Pancreas (tissue), 10 donors: Measurements from ENCODE around the gene SUCLG2. TPM values are rescaled to one million over a fixed set of nuclear protein-coding genes. Genes with fewer than 3 reads are reported as not detected.

Experiments used
- ATAC-seq, 4 donors: fragments of 200-7000 bp; cut with Tn5 transposase; one replicate each; pipeline versions ENCODE4 v1.8.0 to v1.9.1; 2020; ENCODE audit warnings: mild to moderate bottlenecking in 4 of 4, moderate library complexity in 4 of 4
- DNase-seq, 6 donors: peaks; one replicate each; pipeline ENCODE4 v3.0.0-alpha.2; 2020
- FAIRE-seq: peaks from 2 replicates; lab custom pipeline; 2012; peaks lifted over from hg19 to GRCh38; lab: Jason Lieb, UNC
- H3K27ac ChIP-seq, 4 donors: fragments of 200-600 bp; sonication (generic); 1 replicate in 3 of 4; 2 replicates in 1 of 4; pipeline versions ENCODE4 v1.5.0 to v1.8.0; 2020
- H3K27me3 ChIP-seq, 4 donors: fragments of 200-600 bp; one replicate each; pipeline ENCODE4 v1.8.0; 2021
- H3K36me3 ChIP-seq, 3 donors: fragments of 200-600 bp; sonication (generic) in 1 of 3; one replicate each; pipeline versions ENCODE4 v1.5.0 to v1.8.0; 2020 to 2021
- H3K4me1 ChIP-seq, 3 donors: fragments of 200-600 bp; one replicate each; pipeline ENCODE4 v1.8.0; 2021
- H3K4me3 ChIP-seq, 4 donors: fragments of 200-600 bp; sonication (generic) in 2 of 4; one replicate each; pipeline versions ENCODE4 v1.5.0 to v1.8.0; 2020 to 2021
- H3K9me3 ChIP-seq, 4 donors: fragments of 200-600 bp; one replicate each; pipeline ENCODE4 v1.8.0; 2021
- WGBS, 2 donors: extraction: QIAGEN DNeasy Blood & Tissue Kit; methylation state at CpG; one replicate each; pipeline ENCODE4 v1.1.7; 2013; 5-methylcytosine and 5-hydroxymethylcytosine counted together
- intact Hi-C, 3 donors: fragments of 100-400 bp; cut with DNase I; formaldehyde crosslinking; loops; one replicate each; pipeline versions ENCODE4 v1.11.1 to v1.14.2; 2022
- polyA plus RNA-seq, 2 donors: library from polyadenylated mRNA; stranded (reverse); fragments of 200-250 nt; gene quantifications; one replicate each; pipeline ENCODE4 v1.2.3, GENCODE V29; 2013
- total RNA-seq, 6 donors: library from RNA; stranded (reverse); fragmentation: NEBNext Ultra II Directional in 4 of 6; extraction: Animal tissue kit (Norgen Biotek cat#: 25700) in 4 of 6; gene quantifications; one replicate each; pipeline versions ENCODE4 v1.2.1 to v1.2.4, GENCODE V29; 2021 to 2023
- TF ChIP-seq, protein P1 (sequence below), 4 donors: fragments of 200-600 bp; sonication (generic) in 3 of 4; IDR thresholded peaks; one replicate each; pipeline versions ENCODE4 v1.5.0 to v1.8.0; 2021; ENCODE audit warnings: antibody characterized with exemption in 4 of 4
- donor health status: healthy with polysubstance abuse.
- donor health status: DM: no; HTN: no; CAD: no; lungs with moderate emphysema.
- donor health status: DM: no; HTN: no; CAD: no.
- donor health status: control.
- donor health status: control.
- donor health status: Bipolar disorder and iron deficiency.
- donor health status: DM: yes; HTN: yes; CAD: no.
- donor health status: DM: no; HTN: no; CAD: no.
- donor health status: DM: no; HTN: no; CAD: no.
- donor health status: DM: yes; HTN: yes; CAD: no.

Gene SUCLG2
- total and polyA plus RNA-seq, 8 donors: 16.4 to 34.4 (median 28.9) TPM

DNA sequence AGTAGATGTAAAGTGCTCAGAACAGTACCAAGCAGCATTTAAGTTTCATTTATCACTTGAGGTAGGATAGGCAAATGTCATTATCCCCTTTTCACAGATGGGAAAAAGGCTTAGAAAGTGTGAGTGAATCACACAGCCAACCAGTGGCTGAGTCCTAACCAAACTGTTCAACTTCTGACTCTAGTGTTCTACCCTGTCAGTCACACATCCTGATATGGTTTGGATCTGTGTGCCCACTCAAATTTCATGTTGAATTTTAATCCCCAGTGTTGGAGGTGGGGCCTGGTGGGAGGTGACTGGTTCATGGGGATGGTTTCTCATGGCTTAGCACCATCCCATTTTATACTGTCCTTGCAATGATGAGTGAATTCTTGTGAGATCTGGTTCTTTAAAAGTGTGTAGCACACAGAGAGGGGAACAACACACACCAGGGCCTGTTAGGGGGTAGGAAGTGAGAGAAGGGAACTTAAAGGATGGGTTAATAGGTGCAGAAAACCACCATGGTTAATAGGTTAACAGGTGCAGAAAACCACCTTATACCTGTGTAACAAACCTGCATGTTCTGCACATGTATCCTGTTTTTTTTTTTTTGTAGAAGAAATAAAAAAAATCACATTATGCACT, 304.7 kb downstream of the SUCLG2 start:
- Histone ChIP-seq H3K36me3 (no peaks in the 10 kb centered on the region), H3K9me3 (no peaks in the 10 kb centered on the region), H3K4me3 (no peak overlapping the region), H3K27ac (no peak overlapping the region), H3K4me1 (no peaks in the 10 kb centered on the region), H3K27me3 (no peaks in the 10 kb centered on the region)
- no peak for FAIRE-seq
- ATAC-seq: no peak
- no peak for DNase-seq
- intact Hi-C loops: no loop called here
- TF ChIP-seq, protein P1, sequence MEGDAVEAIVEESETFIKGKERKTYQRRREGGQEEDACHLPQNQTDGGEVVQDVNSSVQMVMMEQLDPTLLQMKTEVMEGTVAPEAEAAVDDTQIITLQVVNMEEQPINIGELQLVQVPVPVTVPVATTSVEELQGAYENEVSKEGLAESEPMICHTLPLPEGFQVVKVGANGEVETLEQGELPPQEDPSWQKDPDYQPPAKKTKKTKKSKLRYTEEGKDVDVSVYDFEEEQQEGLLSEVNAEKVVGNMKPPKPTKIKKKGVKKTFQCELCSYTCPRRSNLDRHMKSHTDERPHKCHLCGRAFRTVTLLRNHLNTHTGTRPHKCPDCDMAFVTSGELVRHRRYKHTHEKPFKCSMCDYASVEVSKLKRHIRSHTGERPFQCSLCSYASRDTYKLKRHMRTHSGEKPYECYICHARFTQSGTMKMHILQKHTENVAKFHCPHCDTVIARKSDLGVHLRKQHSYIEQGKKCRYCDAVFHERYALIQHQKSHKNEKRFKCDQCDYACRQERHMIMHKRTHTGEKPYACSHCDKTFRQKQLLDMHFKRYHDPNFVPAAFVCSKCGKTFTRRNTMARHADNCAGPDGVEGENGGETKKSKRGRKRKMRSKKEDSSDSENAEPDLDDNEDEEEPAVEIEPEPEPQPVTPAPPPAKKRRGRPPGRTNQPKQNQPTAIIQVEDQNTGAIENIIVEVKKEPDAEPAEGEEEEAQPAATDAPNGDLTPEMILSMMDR (IDR thresholded peaks at IDR 0.05): no peak

DNA sequence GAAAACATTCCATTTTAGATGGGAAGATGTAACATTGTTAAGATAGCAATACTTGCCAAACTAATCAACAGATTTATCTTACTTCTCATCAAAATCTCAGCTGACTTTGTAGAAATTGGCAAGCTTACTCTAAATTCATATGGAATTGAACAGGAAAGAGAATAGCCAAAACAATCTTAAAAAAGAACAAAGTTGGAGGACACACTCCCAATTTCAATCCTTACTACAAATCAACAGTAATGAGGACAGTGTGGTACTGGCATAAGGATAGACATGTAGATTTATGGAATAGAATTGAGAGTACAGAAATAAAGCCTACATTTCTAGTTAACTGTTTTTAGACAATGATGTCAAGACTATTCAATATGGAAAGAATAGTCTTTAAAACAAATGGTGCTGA, 308.3 kb downstream of the SUCLG2 start:
- intact Hi-C loops: no loop called here
- no peaks in the 10 kb centered on the region for H3K27me3 ChIP-seq
- H3K36me3 ChIP-seq: no peaks in the 10 kb centered on the region
- TF ChIP-seq, protein P1 (IDR thresholded peaks at IDR 0.05): no peak
- no peaks in the 10 kb centered on the region for H3K4me1 ChIP-seq
- DNase-seq: no peak
- no peak overlapping the region for H3K4me3 ChIP-seq
- H3K27ac ChIP-seq: no peak overlapping the region
- FAIRE-seq: no peak
- ATAC-seq: no peak
- no peaks in the 10 kb centered on the region for H3K9me3 ChIP-seq

DNA sequence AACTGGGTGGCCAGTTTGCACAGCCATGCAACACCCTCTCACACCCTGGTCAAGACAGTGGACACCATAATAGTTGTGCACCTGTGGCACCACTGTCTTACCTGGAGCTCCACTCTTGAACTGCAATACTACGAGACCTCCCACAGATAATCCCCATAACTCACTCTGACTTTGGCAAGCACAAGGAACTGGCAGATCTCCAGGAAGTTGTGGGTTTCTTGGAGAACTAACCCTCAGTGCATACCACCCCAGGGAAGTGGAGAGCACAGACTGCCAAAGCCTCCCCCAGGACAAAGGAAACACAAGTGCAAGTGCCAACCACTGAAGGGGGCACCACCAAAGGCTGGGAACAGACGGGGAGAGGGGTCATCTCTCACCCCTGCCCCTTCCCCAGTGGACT, 318.6 kb downstream of the SUCLG2 start:
- TF ChIP-seq, protein P1 (IDR thresholded peaks at IDR 0.05): no peak
- no peaks in the 10 kb centered on the region for H3K4me1 ChIP-seq
- no peak overlapping the region for H3K4me3 ChIP-seq
- DNase-seq (no peak), FAIRE-seq (no peak), ATAC-seq (no peak)
- WGBS, 2 donors: 9 to 22% methylated on average over 2 of the region's 2 CpGs
- H3K9me3 ChIP-seq: no peaks in the 10 kb centered on the region
- intact Hi-C loops: no loop called here
- no peaks in the 10 kb centered on the region for H3K27me3 ChIP-seq
- no peaks in the 10 kb centered on the region for H3K36me3 ChIP-seq
- no peak overlapping the region for H3K27ac ChIP-seq

DNA sequence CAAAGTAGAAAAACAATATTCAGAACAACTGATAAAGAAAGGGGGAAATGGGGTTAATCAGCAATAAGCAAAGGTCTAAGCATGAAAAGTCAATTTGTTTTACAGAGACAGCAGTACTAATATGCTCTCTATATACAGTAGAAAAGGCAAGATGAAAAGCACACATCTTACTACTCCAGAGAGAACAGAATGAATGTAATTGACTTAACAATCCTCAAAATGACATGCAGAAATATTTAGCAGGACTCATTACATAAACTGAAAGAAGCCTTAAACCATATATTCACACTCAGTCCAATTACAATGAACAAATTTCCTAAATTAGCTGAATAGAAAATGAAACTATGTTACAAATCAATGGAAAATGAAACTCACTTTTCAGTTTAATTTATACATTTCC, 319.8 kb downstream of the SUCLG2 start:
- no peak for FAIRE-seq
- Histone ChIP-seq H3K4me3 (no peak overlapping the region), H3K9me3 (no peaks in the 10 kb centered on the region), H3K36me3 (no peaks in the 10 kb centered on the region), H3K27ac (no peak overlapping the region), H3K27me3 (no peaks in the 10 kb centered on the region), H3K4me1 (no peaks in the 10 kb centered on the region)
- ATAC-seq: no peak
- DNase-seq: no peak
- intact Hi-C loops: no loop called here
- TF ChIP-seq, protein P1 (IDR thresholded peaks at IDR 0.05): no peak

DNA sequence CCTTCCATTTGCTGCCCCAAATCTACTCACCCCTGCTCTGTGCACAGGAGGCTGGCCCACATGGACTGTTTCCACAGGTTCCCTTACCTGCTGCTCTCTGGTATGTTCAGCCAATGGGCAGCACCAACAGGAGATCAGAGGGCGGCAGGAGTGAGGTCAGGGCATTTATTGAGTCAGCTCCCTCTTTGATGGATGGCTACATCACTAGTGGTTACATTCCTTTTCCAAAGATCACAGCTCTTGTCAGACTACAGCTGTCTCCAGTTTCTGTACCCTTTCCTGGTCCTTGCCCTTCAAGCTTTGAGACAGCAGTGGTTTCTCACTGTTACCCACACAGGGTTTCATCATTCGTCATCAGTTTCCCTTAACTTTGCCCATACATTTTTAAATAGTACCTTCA, 325.1 kb downstream of the SUCLG2 start:
- H3K9me3 ChIP-seq: no peaks in the 10 kb centered on the region
- H3K4me1 ChIP-seq: no peaks in the 10 kb centered on the region
- H3K27me3 ChIP-seq: no peaks in the 10 kb centered on the region
- no peaks in the 10 kb centered on the region for H3K36me3 ChIP-seq
- no peak for FAIRE-seq
- TF ChIP-seq, protein P1 (IDR thresholded peaks at IDR 0.05): no peak
- 74 to 83% methylated on average over 2 of the region's 2 CpGs for WGBS, 2 donors
- intact Hi-C loops: no loop called here
- DNase-seq: no peak
- ATAC-seq: no peak
- H3K27ac ChIP-seq: no peak overlapping the region
- H3K4me3 ChIP-seq: no peak overlapping the region
